Neural cell (in vitro differentiated cells): Measurements from ENCODE around the gene MRPL10.

Experiments
- EP300 ChIP-seq: fragments of 450-650 bp; conservative IDR thresholded peaks from 2 replicates; pipeline ENCODE4 v1.6.1; 2014; ENCODE audit warnings: antibody characterized with exemption, mild to moderate bottlenecking, moderate library complexity; ENCODE audit not compliant: poor library complexity, severe bottlenecking
- EZH2 ChIP-seq: fragments of 200-600, 300-800 bp; shearing (Covaris generic), sonication (generic); IDR thresholded peaks from 2 replicates; pipeline ENCODE4 v1.6.1; 2014; ENCODE audit warnings: antibody characterized with exemption, low read length, borderline replicate concordance, mild to moderate bottlenecking; ENCODE audit not compliant: insufficient read depth, poor library complexity, severe bottlenecking
- MXI1 ChIP-seq: fragments of 450-650 bp; conservative IDR thresholded peaks from 2 replicates; pipeline ENCODE4 v1.6.1; 2014; ENCODE audit warnings: antibody characterized with exemption, mild to moderate bottlenecking; ENCODE audit not compliant: poor library complexity, severe bottlenecking
- POLR2AphosphoS5 ChIP-seq: IDR thresholded peaks from 2 replicates; pipeline ENCODE4 v1.6.1; 2012
- RAD21 ChIP-seq: fragments of 450-650 bp; conservative IDR thresholded peaks from 2 replicates; pipeline ENCODE4 v1.6.1; 2014; ENCODE audit warnings: antibody characterized with exemption, mild to moderate bottlenecking, moderate library complexity
- SMC3 ChIP-seq: fragments of 450-650 bp; conservative IDR thresholded peaks from 2 replicates; pipeline ENCODE4 v1.6.1; 2014; ENCODE audit warnings: antibody characterized with exemption, mild to moderate bottlenecking, moderate library complexity; ENCODE audit not compliant: poor library complexity
- TF ChIP-seq, protein P1 (sequence below): fragments of 450-650 bp; IDR thresholded peaks from 2 replicates; pipeline ENCODE4 v1.5.1; 2014; ENCODE audit warnings: antibody characterized with exemption, mild to moderate bottlenecking, moderate library complexity; ENCODE audit not compliant: poor library complexity, severe bottlenecking

DNA sequence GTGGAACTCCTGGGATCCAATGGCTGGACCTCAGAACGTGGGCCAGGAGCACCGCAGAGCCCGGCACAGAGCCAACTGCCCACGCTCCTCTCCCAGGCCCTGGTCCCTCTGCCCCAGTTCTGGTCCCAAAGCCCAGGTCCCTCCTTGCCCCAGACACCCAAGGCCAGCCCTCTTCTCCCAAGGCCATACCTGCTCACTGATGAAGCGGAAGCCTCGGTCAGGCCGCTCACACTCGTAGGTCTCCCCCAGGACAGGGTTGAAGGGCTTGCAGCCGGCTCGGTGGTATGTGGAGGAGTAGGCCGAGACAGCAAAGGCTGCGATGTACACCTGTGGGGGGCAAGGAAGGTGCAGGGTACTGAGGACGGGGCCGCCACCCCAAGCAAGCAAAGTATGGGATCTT, 18.3 kb downstream of the MRPL10 start:
- TF ChIP-seq EZH2: no peak
- no peak for TF ChIP-seq POLR2AphosphoS5
- TF ChIP-seq, protein P1, sequence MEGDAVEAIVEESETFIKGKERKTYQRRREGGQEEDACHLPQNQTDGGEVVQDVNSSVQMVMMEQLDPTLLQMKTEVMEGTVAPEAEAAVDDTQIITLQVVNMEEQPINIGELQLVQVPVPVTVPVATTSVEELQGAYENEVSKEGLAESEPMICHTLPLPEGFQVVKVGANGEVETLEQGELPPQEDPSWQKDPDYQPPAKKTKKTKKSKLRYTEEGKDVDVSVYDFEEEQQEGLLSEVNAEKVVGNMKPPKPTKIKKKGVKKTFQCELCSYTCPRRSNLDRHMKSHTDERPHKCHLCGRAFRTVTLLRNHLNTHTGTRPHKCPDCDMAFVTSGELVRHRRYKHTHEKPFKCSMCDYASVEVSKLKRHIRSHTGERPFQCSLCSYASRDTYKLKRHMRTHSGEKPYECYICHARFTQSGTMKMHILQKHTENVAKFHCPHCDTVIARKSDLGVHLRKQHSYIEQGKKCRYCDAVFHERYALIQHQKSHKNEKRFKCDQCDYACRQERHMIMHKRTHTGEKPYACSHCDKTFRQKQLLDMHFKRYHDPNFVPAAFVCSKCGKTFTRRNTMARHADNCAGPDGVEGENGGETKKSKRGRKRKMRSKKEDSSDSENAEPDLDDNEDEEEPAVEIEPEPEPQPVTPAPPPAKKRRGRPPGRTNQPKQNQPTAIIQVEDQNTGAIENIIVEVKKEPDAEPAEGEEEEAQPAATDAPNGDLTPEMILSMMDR: no peak
- TF ChIP-seq MXI1: no peak
- no peak for TF ChIP-seq SMC3
- TF ChIP-seq EP300: no peak
- no peak for TF ChIP-seq RAD21
